Activated T-cell treated with anti-CD3 and anti-CD28 coated beads, Interleukin-2, amount 50 U/mL, for 4 hours (primary cell): ENCODE measurements around the gene SAP30BP. TPM values are rescaled to one million over a fixed set of nuclear protein-coding genes. Genes with fewer than 3 reads are reported as not detected.

Source experiments
- ATAC-seq, 2 donors: fragments of 200-7000 bp; cut with Tn5 transposase; one replicate each; pipeline ENCODE4 v1.10.0; 2021
- DNase-seq: peaks from one replicate; pipeline ENCODE4 v3.0.0-alpha.2; 2020
- H3K27me3 Mint-ChIP-seq: one replicate; pipeline ENCODE4 v1.8.0; 2021; ENCODE audit warnings: low read depth, mixed read lengths
- H3K36me3 Mint-ChIP-seq: one replicate; pipeline ENCODE4 v1.8.0; 2022; ENCODE audit warnings: mixed read lengths; ENCODE audit not compliant: insufficient read depth
- H3K4me1 Mint-ChIP-seq: one replicate; pipeline ENCODE4 v1.8.0; 2021; ENCODE audit warnings: low read depth, mixed read lengths
- H3K4me3 Mint-ChIP-seq: one replicate; pipeline ENCODE4 v1.8.0; 2021; ENCODE audit warnings: mild to moderate bottlenecking, moderate library complexity, mixed read lengths
- H3K9me3 Mint-ChIP-seq: one replicate; pipeline ENCODE4 v1.8.0; 2021; ENCODE audit warnings: mixed read lengths
- total RNA-seq, 3 donors: library from RNA; stranded (reverse); gene quantifications; one replicate each; pipeline ENCODE4 v1.2.1, GENCODE V29; 2021

Gene SAP30BP
- total RNA-seq, 3 donors from 2014 or later, result 115 to 124 (median 119) TPM

DNA sequence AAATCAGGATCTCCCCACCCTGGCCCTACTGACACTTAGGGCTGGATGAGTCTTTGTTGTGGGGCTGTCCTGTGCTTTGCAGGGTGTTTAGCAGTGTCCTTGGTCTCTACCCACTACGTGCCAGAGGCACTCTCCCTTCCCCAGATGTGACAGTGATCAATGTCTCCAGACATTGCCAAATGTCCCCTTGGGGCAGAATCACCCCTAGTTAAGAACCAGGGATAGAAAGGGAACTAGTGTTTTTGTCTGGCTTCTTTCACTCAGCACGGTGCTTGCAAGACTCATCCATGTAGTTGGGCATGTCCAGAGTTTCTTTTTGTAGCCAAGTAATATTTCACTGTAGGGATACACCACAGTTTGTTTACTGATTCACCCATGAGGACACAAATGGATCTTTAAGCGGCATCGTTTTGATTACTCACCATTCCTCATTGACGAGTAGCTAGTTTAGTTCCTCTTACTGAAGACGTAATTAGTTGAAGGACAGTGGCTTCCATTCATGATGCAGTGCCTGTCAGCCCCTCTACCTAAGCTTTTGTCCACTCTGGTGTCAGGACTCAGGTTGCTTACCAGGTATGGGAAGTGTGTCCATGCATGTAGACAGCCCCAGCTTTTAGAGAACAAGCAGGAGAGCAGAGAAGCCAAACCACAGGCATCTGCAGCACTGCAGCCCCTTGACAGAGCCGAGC, 28.1 kb downstream of the SAP30BP start:
- ATAC-seq (no peak), DNase-seq (no peak)
- peaks cover 34% of the 10 kb centered on the region for H3K36me3 Mint-ChIP-seq
- no peaks in the 10 kb centered on the region for H3K27me3 Mint-ChIP-seq
- no peaks in the 10 kb centered on the region for H3K9me3 Mint-ChIP-seq
- H3K4me1 Mint-ChIP-seq, result peaks cover 18% of the 10 kb centered on the region
- H3K4me3 Mint-ChIP-seq, result no peak overlapping the region

DNA sequence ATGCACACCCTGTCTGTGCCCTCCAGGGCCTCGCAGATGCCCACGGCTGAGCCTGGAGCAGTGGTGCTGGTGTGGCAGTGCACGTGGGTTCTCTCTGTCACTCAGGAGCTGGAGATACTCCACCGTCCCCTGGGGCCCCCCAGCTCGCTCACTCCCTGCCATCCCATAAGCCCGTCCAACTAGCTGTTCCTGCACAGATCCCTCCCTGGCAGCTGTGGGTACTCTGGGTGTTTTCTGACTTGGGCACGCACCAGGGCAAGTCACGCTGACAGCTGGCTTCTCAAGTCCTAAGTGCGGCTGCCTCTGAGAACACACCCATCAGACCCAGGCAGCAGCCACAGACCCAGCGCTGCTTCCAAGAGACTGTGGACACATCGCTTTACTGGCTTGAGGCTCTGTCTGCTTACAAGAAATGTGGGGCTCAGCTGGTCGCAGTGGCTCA, 28.7 kb downstream of the SAP30BP start:
- no peak for ATAC-seq
- Mint-ChIP-seq H3K4me3 (no peak overlapping the region), H3K27me3 (no peaks in the 10 kb centered on the region), H3K36me3 (peaks cover 39% of the 10 kb centered on the region), H3K9me3 (no peaks in the 10 kb centered on the region), H3K4me1 (peaks cover 12% of the 10 kb centered on the region)
- no peak for DNase-seq

DNA sequence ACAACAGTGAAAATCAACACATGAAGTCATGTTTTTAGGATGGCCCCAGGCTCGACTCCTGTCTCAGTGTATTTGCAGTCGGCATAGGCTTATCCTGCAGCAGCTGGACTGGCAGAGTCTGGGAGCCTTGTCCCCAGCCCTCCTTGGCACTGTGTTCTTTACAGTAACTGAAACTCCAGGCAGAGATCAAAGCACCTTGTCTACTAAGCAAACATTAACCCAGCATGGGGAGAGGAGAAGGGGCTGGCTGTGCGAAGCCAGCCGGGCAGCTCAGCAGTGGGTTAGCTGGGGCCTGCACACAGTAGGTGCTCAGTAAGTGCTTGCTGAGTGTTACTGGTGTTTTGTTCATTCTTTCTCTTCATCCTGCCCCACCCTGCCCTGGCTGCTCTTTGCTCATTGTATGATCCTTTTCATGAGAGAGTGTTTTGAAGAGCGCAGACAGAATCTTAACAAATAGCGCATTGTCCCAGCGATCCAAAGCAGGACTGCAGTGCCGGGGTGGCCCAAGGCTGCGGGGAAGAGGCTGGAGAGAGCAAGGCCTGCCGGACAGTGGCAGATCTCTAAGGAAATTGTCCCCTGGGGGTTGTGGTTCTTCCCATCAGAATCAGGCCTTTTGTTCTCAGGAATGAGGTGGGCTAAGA, 30.6 kb downstream of the SAP30BP start:
- H3K27me3 Mint-ChIP-seq, result no peaks in the 10 kb centered on the region
- no peaks in the 10 kb centered on the region for H3K4me1 Mint-ChIP-seq
- peaks cover 45% of the 10 kb centered on the region for H3K36me3 Mint-ChIP-seq
- ATAC-seq (no peak), DNase-seq (no peak)
- no peak overlapping the region for H3K4me3 Mint-ChIP-seq
- H3K9me3 Mint-ChIP-seq, result no peaks in the 10 kb centered on the region

DNA sequence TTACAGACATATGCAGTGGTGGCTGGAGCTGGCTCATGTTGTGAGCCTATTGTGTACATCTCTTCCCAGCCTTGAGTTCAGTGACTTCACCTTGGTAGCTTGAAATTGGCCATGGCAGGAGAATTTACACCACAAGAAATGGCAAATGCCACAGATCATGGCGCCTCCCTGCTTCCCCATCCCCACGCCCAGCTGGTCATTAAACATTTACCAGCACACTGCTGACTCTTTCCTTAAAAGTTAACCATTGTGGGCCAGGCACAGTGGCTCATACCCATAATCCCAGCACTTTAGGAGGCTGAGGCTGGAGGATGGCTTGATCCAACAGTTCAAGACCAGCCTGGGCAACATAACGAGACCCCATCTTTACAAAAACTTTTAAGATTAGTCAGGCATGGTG, 31.5 kb downstream of the SAP30BP start:
- Mint-ChIP-seq H3K27me3 (no peaks in the 10 kb centered on the region), H3K36me3 (peaks cover 43% of the 10 kb centered on the region), H3K4me3 (no peak overlapping the region), H3K9me3 (no peaks in the 10 kb centered on the region), H3K4me1 (no peaks in the 10 kb centered on the region)
- ATAC-seq (no peak), DNase-seq (no peak)

DNA sequence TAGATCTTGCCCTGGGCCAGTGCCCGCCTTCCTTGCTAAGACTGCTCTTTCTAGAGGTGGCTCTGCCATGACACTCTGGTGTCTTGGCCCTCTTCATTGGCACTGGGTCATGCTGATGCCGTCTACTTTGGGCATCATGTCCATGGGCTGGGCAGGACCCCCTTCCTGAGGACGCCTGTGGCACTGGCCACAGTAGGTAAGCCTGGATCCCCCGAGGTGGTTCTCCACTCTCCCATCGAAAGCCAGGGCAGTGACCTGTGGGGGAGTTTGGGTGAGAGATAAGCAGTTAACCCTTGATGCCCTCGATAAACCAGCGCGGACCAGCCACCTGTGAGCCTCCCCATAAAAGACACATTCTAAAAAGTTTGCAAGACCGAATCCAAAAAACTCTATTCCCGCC, 34.1 kb downstream of the SAP30BP start:
- ATAC-seq, result no peak
- Mint-ChIP-seq H3K4me3 (no peak overlapping the region), H3K27me3 (no peaks in the 10 kb centered on the region), H3K36me3 (peaks cover 40% of the 10 kb centered on the region), H3K4me1 (no peaks in the 10 kb centered on the region), H3K9me3 (no peaks in the 10 kb centered on the region)
- DNase-seq, result no peak

DNA sequence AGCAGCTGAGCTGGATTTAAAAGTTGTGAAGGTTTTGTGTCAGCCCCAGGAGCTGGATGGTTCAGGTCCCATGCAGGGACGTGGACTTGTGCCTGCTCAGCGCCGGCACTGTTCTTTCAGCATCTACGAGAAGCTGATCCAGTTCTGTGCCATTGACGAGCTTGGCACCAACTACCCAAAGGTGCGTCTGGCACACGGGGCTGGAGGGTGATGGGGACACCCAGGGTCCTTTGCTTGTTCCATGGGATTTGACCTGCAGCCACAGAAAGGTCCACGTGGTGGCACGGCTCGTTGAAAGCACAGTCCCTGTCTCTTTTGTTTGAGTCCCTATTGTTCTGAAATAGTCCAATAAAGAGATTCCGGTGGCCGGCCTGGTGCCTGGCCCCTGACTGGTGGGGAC, 36.1 kb downstream of the SAP30BP start:
- Mint-ChIP-seq H3K36me3 (peaks cover 45% of the 10 kb centered on the region), H3K27me3 (no peaks in the 10 kb centered on the region), H3K4me1 (no peaks in the 10 kb centered on the region), H3K9me3 (no peaks in the 10 kb centered on the region), H3K4me3 (no peak overlapping the region)
- DNase-seq (no peak), ATAC-seq (no peak)

DNA sequence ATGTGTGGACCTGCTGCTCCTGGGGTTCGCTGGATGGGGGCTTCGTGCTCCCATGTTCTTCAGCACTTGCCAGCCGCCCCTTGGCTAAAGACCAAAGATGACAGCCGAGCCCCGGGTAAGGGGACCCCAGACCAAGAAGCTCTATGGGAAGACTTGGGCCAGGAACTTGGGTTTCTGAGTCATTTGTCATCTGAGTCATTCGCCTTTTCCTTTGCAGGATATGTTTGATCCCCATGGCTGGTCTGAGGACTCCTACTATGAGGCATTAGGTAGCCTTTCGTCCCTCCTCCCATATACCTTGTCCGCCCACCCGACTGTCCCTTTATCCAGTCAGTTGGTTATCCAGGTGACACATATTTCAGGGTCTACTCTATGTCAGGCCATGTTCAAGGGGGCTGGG, 36.5 kb downstream of the SAP30BP start:
- H3K36me3 Mint-ChIP-seq, result peaks cover 49% of the 10 kb centered on the region
- ATAC-seq (no peak), DNase-seq (no peak)
- no peaks in the 10 kb centered on the region for H3K4me1 Mint-ChIP-seq
- H3K27me3 Mint-ChIP-seq, result no peaks in the 10 kb centered on the region
- no peaks in the 10 kb centered on the region for H3K9me3 Mint-ChIP-seq
- H3K4me3 Mint-ChIP-seq, result no peak overlapping the region

DNA sequence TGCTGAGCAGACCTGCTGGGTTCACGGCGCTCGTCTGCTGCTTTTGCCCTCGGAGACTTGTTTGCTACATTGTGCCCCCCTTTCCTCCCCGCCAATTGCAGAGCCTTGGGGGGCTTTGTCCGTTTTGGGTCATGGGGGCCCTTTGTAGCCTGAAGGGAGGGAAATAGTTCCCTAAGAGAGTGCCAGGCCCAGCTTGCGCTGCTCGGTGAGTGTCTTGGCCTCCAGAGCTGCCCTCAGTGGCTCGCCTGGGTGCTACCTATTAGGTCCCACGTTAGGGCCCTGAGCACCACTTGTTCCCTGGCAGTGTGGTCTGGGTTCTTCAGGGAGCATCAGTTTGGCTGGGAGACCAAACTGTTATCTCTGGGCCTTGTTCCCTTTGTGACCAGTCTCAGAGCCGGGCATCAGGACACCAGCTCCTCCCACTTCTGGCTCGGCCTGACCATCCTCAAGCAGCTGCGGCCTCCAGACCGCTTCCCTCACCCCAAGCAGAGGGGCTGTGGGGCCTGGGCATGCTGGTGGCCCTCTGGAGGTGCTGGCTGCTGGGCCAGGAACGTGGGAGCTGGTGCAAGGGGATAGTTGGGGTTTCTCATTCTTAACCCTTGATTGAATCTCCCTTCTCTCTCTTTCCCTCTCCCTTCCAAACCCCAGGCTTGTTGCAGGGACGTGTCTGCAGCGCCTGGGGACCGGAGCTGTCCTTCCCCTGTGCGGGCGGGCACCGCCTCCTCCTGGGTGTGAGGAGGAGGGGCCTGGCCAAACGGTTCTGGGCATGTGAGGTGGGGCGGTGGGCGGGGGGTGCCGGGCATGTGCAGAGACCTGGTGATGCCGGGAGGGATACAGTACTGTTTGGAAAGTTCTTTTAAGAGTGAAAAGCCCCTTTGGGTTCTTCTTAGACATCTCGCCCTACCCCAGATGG, 38.1 kb downstream of the SAP30BP start:
- Mint-ChIP-seq H3K27me3 (no peaks in the 10 kb centered on the region), H3K9me3 (no peaks in the 10 kb centered on the region), H3K4me3 (no peak overlapping the region), H3K36me3 (peaks cover 45% of the 10 kb centered on the region), H3K4me1 (no peaks in the 10 kb centered on the region)
- DNase-seq (no peak), ATAC-seq (no peak)

DNA sequence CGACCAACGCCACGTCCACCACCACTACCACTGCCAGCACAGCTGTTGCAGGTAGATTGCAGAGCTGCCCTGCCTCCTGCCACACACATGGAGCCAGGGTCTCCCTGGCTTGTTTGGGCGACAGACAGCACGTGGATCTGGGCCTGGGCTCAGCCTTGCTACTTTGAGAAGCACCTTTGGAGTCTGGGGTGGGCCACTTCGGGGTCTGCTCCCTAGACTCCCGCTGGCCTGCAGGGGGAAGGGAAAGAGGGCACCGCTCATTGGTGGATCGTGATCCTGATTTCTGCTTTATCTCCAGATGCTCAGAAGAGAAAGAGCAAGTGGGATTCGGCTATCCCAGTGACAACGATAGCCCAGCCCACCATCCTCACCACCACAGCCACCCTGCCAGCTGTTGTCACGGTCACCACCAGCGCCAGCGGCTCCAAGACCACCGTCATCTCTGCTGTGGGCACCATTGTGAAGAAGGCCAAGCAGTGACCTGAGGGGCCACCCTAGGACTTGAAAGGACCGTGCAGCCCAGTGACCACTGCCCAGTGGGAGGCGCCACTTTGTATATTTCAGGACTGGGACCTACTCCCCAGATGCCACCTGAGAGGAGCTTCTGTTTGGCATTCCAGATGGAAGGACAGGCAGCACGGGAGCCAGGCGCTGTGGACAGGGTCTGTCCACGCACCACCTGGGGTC, 39.0 kb downstream of the SAP30BP start:
- DNase-seq (no peak), ATAC-seq (no peak)
- H3K36me3 Mint-ChIP-seq, result peaks cover 39% of the 10 kb centered on the region
- no peaks in the 10 kb centered on the region for H3K27me3 Mint-ChIP-seq
- H3K4me1 Mint-ChIP-seq, result no peaks in the 10 kb centered on the region
- H3K4me3 Mint-ChIP-seq, result no peak overlapping the region
- no peaks in the 10 kb centered on the region for H3K9me3 Mint-ChIP-seq

DNA sequence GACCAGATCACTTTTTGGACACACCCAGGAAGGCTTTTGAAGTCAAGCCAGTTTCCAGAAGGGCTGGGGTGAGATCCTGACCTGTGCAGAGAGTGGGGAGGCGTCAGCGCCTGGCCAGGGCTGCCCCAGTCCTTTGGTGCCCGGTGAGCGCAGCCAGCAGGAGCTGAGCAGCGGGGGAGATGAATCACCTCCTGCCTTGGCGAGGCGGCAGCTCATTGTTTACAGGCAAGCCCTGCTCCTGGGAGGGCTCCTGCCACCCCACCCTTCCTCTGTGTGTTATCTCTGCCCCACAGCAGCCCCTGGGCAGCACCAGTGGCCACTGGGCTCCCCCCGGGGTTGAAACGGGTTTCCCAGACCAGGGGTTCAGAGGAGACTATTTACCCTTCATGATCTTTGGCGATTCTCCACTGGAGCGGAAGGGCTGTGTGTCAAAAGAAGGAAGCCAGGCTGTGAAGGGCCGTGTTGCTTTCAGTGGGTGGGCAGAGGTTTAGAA, 40.0 kb downstream of the SAP30BP start:
- peaks cover 32% of the 10 kb centered on the region for H3K36me3 Mint-ChIP-seq

DNA sequence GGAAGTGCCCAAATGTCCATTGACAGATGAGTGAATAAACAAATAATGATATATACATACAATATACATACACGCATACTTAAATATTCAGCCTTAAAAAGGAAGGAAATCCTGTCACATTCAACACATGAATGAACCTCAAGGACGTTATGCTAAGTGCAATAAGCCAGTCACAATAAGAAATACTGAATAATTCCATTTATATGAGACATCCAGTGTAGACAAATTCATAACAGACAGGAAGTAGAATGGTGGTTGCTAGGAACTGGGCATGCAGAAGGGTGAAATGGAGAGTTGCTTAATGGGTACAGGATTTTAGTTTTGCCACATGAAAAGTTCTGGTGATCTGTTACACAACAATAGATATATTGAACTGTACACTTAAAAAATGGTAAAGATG, 45.3 kb downstream of the SAP30BP start:
- DNase-seq (no peak), ATAC-seq (no peak)
- H3K4me3 Mint-ChIP-seq, result no peak overlapping the region
- peaks cover 9% of the 10 kb centered on the region for H3K36me3 Mint-ChIP-seq
- H3K4me1 Mint-ChIP-seq, result no peaks in the 10 kb centered on the region
- no peaks in the 10 kb centered on the region for H3K27me3 Mint-ChIP-seq
- H3K9me3 Mint-ChIP-seq, result no peaks in the 10 kb centered on the region

More for the DNA sequence above, 40.0 kb downstream of the SAP30BP start:
- ATAC-seq, result no peak
- no peaks in the 10 kb centered on the region for H3K27me3 Mint-ChIP-seq
- H3K9me3 Mint-ChIP-seq, result no peaks in the 10 kb centered on the region
- H3K4me1 Mint-ChIP-seq, result no peaks in the 10 kb centered on the region
- no peak overlapping the region for H3K4me3 Mint-ChIP-seq
- DNase-seq, result no peak

DNA sequence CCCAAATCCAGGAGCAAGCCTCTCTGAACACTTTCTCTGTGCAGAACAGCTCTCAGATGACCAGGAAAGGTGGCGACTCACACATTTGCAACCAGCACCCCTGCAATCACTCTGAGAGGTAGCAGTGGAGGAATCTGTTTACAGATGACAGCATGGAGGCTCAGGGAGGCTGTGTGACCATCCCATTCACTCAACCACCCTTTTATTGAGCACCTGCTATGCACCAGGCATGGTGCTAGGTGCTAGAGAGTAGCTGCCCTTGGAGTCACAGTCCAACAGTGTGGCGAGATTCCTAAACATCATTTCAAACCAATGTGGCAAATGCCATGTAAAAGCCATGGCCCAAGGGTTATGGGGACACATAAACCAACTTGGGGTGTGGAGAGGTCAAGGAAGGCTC, 52.6 kb downstream of the SAP30BP start:
- Mint-ChIP-seq H3K27me3 (peaks cover 5% of the 10 kb centered on the region), H3K4me1 (peaks cover 6% of the 10 kb centered on the region), H3K9me3 (no peaks in the 10 kb centered on the region), H3K4me3 (no peak overlapping the region), H3K36me3 (no peaks in the 10 kb centered on the region)
- no peak for ATAC-seq
- no peak for DNase-seq

DNA sequence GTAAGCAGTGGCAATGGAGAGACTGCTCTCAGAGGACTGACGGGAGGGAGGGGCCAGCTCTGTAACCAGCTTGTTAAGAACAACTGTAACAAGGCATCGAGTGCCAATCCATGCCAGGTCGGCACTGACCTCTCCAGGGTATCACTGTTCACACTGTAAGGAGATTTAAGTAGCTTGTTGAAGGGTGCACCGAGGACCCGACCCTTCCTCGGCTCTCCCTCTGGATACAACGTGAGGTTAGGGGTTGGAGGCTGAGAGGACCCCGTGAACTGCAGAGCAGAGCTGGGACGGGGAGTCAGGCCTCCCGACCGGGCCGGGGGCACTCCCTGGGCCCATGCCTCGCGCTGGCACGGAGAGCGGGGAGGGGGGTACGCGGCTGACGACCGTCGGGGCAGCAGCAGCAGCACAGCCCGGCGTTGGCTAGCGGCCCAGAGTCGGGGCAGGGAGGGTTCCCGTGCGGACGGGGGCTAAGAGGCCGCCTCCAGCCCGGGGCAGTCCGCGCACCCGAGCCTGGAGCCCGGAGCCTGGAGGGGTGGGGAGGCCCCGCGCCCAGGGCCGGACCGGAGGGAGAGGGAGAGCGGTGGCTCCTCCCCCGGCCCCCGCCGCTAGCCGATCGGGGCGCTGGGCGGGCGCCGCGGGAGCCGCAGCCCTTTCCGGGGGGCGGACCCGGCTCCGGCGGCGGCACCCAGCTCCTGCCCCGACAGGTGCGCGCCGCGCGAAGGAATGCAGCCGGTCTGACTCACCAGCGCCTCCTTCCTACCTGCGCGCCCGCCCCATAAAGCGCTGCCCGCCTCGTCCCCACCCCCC, 53.7 kb downstream of the SAP30BP start, which contains the start of gene ITGB4:
Gene ITGB4, plus strand, starts transcription at position 804 of the 807 bp plus-strand sequence. CDS start 3,245 bp downstream, outside the sequence.
- ATAC-seq (peak; percentile 91 to 93), DNase-seq (peak; percentile 56)
- Mint-ChIP-seq H3K9me3 (no peaks in the 10 kb centered on the region), H3K4me1 (peaks cover 6% of the 10 kb centered on the region), H3K36me3 (no peaks in the 10 kb centered on the region), H3K4me3 (peak within 1 kb of the TSS; percentile 75), H3K27me3 (peaks cover 5% of the 10 kb centered on the region)
